ENCODE data around the gene TBX3.

The TBX3 gene

DNA sequence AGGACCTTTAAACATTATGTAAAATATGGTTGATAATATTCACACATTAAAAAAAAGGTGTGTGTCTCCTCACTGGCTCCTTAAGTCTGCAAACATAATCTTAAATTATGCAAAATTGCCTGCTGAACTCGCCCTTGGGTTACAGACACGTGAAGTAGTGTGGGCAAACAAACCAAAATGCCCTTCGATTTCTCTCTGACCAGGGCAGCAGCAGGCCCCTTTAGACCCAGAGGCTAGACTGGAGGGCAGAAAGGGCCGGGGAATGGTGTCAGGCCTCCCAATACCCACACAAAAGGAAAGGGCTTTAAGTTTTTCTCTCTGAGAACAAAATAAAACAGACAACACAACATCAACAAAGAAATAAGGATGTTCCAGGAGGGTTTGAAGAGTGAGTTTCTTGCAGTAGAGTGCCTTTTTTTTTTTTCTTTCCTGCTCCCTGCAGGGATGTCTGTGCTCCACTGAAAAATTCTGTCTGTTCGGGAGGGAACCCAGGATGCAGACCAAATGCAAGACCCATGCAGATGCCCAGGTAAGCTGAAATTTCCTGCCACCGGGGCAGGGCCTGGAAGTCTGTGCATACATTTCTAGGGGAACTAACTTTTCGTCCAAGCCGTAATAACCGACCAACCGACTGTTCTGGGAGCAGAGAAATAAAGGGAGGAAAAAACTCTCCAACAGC, 1.7 kb downstream of the TBX3 start:
- no peak for DNase-seq

GRCh38 chr12:114681116-114681871, 2.7 kb downstream of the TBX3 start:
- no peak for DNase-seq

GRCh38 chr12:114680604-114681069, 3.3 kb downstream of the TBX3 start:
- no peak for DNase-seq

DNA sequence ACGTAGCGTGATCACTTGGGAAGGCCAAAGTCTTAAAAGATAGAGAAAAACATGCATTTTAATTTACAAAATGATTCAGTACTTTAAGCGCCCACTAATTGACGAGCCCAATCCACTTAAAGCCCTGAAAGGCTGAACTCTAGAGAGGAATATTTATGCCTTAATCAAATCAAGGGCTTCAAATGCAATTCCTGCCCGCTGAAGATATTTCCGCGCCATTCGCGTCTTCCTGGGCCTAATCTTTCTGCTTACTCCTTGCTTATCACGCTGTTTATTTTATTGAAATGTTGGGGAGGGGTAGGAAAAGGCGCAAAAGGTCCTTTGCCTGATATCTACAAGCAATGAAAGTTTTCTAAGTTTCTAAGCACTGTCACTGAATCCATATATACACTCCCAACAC, 4.0 kb downstream of the TBX3 start:
- no peak for DNase-seq

DNA sequence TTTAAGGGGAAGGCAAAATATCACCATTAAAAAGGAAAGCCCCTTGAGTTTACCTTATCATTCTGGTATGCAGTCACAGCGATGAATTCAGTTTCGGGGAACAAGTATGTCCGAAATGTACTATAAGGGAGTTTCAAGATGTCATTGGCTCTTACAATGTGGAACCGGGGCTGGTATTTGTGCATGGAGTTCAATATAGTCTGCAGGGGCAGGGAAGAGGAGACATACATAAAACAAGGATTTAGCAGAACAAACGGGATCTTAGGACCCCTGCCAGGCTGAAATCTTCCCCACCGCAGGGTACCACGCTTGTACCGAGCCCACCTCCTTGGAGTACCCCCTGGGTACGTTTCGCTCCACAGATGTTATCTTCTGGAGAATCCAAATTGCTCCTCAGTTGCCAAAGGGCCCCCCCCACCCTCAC, 4.5 kb downstream of the TBX3 start:
- no peak for DNase-seq

DNA sequence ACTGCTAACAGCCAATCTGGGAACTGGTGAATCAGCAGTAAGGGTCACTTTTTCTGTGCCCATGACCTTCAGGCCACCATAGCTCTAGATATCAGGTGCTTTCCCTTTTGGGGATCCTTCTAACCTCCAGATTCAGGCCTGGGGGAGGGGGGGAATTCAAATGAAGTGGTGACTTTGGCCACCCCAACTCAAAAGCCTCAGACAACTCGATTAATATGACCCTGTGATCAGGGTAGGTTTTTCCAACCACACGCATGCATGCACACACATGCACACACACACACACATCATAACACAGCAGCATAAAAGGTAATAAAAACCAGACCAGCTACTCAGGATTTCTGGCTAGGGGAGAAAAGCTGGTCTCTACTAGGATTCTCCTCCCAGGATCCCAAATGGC, 5.3 kb downstream of the TBX3 start:
- DNase-seq = no peak

DNA sequence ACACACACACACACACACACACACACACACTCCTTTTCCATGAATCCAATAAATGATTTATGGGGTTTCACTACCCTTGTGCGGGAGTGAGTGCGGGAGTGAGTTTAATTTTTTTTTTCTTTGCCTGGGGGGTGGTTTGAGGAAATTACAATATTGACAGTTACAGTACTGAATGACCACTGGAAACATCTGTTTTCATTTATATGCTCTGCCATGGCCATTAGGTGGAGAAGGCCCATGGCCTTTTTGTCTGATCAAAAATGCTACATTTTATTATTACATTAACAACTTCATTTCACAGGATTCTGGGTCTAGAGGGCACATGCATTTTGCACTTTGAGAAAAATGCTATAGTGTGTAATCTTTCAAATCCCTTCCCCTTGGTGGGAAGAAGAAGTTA, 5.9 kb downstream of the TBX3 start:
- DNase-seq = no peak

- DNase-seq = no peak
These were observed 7.7 kb downstream of the TBX3 start for GRCh38 chr12:114676142-114676741.

GRCh38 chr12:114674251-114675047, 9.5 kb downstream of the TBX3 start:
- no peak for DNase-seq

- DNase-seq = no peak
These were observed 10.1 kb downstream of the TBX3 start for GRCh38 chr12:114673901-114674250.

- DNase-seq = no peak
These were observed 10.7 kb downstream of the TBX3 start for GRCh38 chr12:114673169-114673833.

GRCh38 chr12:114672817-114673168, 11.2 kb downstream of the TBX3 start:
- no peak for DNase-seq

DNA sequence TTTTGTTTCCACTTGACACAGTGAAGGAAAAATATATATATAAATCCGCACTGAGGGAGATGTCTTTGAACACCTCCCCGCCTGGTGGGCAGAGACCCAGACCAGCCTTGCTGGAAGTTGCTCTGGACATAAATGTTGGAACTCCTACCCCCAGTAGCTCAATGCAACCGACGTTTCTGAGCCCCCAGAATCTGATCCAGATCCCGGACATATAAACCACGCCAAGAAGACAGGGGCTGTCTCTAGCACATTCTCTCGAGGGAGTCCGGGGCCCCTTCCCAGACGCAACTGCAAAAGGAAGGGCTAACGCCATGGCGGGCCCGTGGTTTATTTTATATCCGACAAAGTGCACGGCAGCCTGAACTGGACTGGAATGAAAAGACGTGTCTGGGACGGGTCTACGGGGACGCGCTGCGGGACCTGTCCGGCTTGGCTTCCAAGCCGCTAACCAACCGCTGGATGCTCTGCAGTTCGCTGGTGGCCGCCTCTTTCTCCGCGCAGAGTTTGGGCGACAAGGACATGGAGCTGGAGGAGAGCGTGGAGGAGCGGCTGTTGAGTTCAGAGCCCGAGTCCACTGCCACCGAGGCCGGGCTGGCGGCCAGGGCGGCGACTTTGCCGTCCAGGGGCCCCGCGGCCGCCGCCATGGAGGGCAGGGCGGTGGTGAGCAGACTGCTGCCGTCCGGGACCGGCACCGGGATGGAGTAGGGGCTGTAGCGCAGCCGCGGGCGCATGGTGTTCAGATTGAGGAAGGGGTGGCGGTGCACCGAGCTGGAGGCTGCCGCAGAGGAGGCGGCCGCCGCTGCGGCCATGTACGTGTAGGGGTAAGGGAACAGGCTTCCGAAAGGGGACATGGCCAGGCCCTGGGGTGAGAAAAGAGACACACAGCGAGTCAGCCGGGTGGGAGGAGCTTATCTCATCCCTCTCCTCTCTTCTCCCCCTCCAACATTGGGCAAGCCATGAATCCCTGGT, 12.2 kb downstream of the TBX3 start:
- DNase-seq = no peak

- no peak for DNase-seq
These were observed 12.9 kb downstream of the TBX3 start for GRCh38 chr12:114671066-114671442.

- no peak for DNase-seq
These were observed 13.5 kb downstream of the TBX3 start for GRCh38 chr12:114670291-114670980.

GRCh38 chr12:114669401-114670290, 14.3 kb downstream of the TBX3 start:
- no peak for DNase-seq

DNA sequence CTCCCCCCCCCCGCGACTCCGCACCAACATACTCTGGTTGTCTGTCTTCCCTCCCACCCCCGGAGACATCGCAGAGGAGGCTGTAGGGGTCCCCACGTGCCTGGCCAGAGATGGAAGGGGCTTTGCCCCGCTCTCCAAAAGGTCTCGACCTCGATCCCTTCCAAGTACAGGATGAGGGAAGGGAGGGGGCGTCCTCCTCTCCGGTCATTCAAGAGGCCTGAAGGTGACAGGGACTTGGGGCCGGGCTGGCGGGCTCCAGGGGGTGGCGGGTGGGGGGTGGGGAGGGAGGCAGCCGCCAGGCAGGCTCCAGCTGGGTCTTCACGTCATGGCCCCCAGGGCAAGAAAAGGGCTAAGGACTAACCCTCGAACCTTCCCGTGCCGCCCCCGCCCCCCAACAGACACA, 15.1 kb downstream of the TBX3 start:
- no peak for DNase-seq

DNA sequence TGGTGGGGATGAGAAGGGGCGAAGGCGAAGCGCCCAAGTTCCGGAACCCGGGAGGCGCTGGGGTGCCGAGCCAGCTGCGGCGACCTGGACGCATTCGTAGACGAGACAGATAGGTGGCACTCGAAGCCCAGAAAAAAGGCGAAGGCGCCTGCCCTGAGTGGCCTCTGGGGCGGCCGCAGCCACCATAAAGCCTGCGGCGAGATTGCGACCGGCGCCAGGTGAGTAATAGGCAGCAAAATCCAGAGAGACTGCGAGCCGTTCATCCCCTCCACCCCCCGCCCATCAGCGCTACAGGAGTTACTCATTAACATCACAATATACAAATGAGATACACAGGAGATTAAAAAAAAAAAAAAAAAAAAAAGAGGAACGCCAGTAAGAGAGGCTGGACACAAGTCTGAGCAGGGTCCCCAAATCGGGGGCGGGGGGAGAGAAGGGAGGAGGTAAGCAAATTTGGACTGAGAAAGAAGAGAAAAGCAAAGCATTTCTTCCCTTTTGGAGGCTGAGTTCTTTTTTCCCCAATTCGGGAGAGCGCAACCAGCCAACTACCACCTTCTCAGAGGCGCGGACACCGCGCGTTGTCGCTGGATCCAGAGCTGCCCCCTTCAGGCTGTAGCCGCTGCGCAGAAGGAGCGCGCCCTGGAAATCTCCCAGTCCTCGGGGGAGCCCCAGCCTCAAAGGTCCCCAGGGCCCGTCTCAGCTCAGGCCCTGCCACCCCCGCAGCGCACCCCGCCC, 15.7 kb downstream of the TBX3 start:
- no peak for DNase-seq

DNA sequence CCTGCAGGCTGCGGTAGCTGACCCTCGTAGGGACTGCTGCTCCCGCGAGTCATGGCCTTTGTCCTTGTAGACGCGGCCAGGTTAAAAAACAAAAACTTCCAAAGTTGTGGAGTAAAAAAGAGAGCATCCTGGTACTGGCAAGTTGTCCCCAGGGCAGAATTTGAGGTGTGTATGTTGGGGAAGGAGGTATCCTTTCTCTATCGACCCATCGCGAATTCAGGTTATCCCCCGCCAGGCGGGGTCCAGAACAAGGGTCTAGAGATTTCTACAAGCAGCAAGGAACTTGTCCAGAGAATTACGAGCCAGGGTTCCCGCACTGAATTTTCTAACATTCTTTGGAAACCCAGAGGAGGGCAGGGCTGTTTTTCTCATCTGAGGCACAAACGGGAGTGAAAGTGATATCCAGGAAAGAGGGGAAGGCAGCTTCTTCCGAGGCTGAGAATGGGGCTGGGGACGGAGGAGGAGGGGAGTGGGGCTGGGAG, 16.3 kb downstream of the TBX3 start:
- DNase-seq = no peak

All from GF-D8 (cell line).